Measurements from ENCODE around the gene MSH3.

DNA sequence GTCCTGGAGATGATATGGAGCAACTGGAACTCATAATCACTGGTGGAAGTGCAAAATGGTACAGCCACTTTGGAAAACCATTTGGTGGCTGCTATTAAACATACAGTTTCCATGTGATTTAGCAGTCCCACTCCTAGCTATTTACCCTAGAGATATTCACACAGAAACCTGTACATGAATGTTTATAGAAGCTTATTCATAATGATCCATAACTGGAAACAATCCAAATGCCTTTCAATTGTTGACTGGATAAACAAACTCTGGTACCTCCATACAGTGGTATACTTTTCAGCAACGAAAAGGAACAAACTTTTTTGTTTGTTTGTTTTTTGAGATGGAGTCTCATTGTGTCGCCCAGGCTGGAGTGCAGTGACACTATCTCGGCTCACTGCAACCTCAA lies 258.0 kb downstream of the MSH3 start:
- TF ChIP-seq GATA2 (IDR thresholded peaks at IDR 0.05; ENCODE audit: low read depth, low read length) (no peak), GATA3 (IDR thresholded peaks at IDR 0.05; ENCODE audit: low read depth, low read length) (no peak)
